Astrocyte of the cerebellum (primary cell): ENCODE results near the gene CFAP46.

Source experiments
- DNase-seq: peaks from one replicate; pipeline ENCODE4 v3.0.0-alpha.2; 2011; ENCODE audit warnings: low read depth
- H3K4me3 ChIP-seq: 2 replicates; pipeline ENCODE4 v1.5.1; 2011; ENCODE audit warnings: mild to moderate bottlenecking, low read depth, low read length, moderate library complexity
- in situ Hi-C: cut with HindIII; loops from 2 replicates; pipeline ENCODE4 v1.10.0; 2017; ENCODE audit warnings: low sequenced_read_pairs
- TF ChIP-seq, protein P1 (sequence below): IDR thresholded peaks from 2 replicates; pipeline ENCODE4 v1.5.1; 2012; ENCODE audit warnings: low read length, low read depth, moderate library complexity, mild to moderate bottlenecking; ENCODE audit errors: missing control alignments

Gene CFAP46

DNA sequence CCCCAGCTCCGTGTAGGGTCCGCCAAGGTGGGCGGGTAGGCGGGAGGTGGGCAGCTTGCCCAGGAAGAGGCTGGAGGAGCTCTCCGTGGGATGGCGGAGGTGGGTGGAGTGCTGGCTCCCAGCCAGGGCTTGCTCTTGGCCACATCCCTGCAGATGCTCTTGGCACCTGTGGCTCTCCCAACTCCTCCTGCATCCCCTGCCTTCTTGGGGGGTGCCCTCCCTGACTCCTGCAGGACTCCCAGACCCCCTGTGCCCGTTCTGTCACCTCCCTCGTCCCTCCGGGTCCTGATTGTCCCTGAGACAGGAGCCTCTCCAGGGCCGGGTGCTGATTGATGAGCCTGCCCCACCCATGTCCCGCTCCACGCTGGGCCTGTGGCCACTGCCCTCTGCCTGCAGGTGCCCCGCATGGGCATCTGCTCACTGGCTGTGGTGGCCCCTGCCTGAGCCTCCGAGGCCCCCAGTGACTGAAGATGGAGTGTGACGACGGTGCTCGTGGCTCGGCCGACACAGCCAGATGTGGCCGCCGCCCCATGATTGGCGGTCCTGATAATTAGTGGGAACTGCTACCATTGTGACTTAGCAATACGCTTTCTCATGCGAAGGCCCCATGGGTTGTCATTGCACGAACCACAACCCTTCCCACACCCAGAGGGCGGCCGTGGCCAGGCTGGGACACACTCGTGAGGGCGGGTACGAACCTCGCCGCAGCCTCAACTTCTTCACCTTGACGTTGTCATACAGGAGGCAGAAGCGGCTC, 23.6 kb downstream of the CFAP46 start:
- in situ Hi-C loops, result no loop called here
- TF ChIP-seq, protein P1, sequence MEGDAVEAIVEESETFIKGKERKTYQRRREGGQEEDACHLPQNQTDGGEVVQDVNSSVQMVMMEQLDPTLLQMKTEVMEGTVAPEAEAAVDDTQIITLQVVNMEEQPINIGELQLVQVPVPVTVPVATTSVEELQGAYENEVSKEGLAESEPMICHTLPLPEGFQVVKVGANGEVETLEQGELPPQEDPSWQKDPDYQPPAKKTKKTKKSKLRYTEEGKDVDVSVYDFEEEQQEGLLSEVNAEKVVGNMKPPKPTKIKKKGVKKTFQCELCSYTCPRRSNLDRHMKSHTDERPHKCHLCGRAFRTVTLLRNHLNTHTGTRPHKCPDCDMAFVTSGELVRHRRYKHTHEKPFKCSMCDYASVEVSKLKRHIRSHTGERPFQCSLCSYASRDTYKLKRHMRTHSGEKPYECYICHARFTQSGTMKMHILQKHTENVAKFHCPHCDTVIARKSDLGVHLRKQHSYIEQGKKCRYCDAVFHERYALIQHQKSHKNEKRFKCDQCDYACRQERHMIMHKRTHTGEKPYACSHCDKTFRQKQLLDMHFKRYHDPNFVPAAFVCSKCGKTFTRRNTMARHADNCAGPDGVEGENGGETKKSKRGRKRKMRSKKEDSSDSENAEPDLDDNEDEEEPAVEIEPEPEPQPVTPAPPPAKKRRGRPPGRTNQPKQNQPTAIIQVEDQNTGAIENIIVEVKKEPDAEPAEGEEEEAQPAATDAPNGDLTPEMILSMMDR, result no peak
- H3K4me3 ChIP-seq, result no peak overlapping the region
- DNase-seq, result no peak

DNA sequence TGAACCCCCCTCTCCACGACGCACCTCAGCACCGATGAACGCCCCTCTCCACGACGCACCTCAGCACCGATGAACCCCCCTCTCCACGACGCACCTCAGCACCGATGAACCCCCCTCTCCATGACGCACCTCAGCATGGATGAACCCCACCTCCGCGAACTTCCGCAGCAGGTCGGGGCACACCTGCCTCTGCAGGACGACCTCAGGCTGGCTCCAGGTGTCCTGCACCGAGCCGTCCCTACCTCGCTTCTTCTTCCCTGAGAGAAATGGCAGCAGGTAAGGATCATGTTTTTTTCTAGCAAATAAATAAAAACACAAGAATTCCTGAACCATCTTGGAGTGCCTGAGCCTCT, 24.1 kb downstream of the CFAP46 start:
- in situ Hi-C loops, result no loop called here
- H3K4me3 ChIP-seq, result no peak overlapping the region
- no peak for DNase-seq
- TF ChIP-seq, protein P1, result no peak

DNA sequence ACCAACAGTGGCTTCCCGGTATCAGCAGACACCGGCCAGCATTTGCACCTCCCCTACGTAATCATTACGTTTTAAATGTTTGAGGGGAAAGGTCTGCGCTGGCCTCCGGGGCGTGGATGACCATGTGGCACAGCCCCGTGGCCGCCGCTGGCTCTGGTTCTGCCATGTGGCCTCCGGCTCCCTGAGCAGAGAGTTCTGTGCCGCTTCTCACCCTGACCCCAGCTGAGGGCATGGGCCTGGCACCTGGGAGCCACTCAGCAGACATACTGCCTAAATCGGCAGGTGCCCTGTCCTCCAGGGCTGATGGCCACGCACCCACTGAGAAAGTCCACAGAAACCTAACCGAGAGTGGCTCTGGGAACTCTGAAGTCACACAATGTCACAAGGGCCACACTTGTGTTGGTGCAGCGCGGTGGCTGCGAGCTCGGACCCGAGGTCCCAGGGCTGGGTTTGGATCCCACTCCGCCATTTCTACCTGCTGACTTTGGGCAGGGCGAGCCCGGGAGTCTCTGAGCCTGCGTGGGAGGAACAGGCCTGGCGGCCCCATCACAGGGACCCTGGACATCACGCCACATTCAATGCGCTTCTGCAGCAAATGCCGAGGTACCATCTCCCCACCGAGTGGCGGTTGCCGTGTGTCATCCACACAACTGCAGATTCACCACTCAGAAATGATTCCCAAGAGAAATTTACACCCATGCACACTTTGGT, 25.3 kb downstream of the CFAP46 start:
- no peak overlapping the region for H3K4me3 ChIP-seq
- in situ Hi-C loops, result no loop called here
- no peak for DNase-seq
- TF ChIP-seq, protein P1, result no peak

DNA sequence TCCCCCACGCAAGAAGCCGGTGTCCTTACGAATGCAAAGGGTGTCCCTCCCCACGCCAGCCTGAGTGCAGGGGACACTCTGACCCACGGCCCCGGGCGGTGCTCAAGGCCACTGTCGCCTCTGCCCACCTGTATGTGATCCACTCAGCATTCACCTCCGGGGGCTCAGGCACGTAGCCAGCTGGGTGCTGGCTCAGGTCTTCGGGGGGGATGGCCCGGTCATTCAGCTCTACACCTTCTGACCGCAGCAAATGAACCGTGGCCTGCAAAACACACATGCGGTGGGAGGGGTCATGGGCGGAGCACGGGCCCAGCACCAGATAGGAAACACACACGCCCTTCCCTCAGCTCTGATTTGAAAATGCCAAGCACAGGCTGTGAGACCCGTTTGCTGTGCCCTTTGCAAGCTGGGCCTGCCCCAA, 25.9 kb downstream of the CFAP46 start:
- in situ Hi-C loops, result no loop called here
- TF ChIP-seq, protein P1, result no peak

DNA sequence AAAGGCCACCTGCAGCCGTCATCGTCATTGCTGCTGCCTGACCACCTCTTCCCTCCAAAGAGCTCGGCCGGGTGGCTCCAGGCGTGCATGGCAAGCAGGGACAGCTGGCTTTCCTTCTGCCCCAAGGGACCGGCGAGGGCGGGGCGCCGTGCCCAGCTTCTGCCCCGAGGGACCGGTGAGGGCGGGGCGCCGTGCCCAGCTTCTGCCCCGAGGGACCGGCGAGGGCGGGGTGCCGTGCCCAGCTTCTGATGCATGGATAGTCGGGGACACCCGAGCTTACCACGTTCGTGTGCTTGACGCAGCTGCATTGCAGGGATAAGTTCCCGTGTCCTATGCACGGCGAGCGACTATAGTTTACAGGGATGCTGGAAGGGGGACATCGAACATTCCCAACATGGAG, 27.0 kb downstream of the CFAP46 start:
- H3K4me3 ChIP-seq, result no peak overlapping the region
- in situ Hi-C loops, result no loop called here
- DNase-seq, result no peak
- TF ChIP-seq, protein P1, result no peak

More for the DNA sequence above, 25.9 kb downstream of the CFAP46 start:
- no peak overlapping the region for H3K4me3 ChIP-seq
- no peak for DNase-seq

DNA sequence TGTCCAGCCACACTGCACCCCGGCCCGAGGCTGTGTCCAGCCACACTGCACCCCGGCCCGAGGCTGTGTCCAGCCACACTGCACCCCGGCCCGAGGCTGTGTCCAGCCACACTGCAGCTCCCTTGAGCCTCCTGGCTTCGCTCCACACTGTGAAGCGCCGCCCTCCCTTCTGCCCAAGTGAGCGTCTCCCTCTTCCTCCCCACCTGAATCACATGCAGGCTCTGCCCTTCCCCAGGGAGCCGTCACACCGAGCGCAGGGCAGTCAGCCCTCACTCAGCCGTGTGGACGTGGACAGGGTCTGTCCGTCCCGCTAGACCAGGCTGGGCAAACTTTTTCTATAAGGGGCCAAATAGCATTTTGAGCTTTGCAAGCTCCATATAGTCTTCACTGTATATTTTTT, 27.6 kb downstream of the CFAP46 start:
- H3K4me3 ChIP-seq, result no peak overlapping the region
- TF ChIP-seq, protein P1, result no peak
- DNase-seq, result no peak
- in situ Hi-C loops, result no loop called here
